SK-N-SH (cell line): Measurements from ENCODE around the gene WDR64. TPM values are rescaled to one million over a fixed set of nuclear protein-coding genes. Genes with fewer than 3 reads are reported as not detected.

ENCODE experiments used
- CTCF ChIA-PET: fragments of 300-600, 350-600 bp; formaldehyde crosslinking; extraction: SDS; loops from one replicate; lab custom pipeline; 2021; lab: Yijun Ruan, JAX
- POLR2A ChIA-PET: fragments of 350-600 bp; sonication (Branson Sonifier 250); formaldehyde crosslinking; extraction: SDS; loops from one replicate; lab custom pipeline; 2020; ENCODE audit warnings: antibody characterized with exemption, inconsistent platforms; lab: Yijun Ruan, JAX
- DNase-seq: peaks from one replicate; pipeline ENCODE4 v3.0.0; 2012
- H2AFZ ChIP-seq: fragments of 200-600 bp; sonication (generic); 2 replicates; pipeline ENCODE4 v1.8.1; 2016; ENCODE audit warnings: antibody characterized with exemption, mild to moderate bottlenecking, low read depth
- H3F3A ChIP-seq: fragments of 200-600 bp; sonication (generic); replicated peaks from 2 replicates; pipeline ENCODE3; 2016; ENCODE audit warnings: antibody characterized with exemption, mild to moderate bottlenecking; ENCODE audit not compliant: insufficient read depth
- H3K27ac ChIP-seq, 2 experiments: fragments of 200-500 bp in 1 of 2; fragments of 200-600 bp in 1 of 2; sonication (Bioruptor generic) in 1 of 2; sonication (generic), shearing (Covaris generic) in 1 of 2; 2 replicates each; pipeline versions ENCODE4 v1.5.1 to v1.6.1; 2014 to 2016; ENCODE audit warnings: low read depth in 2 of 2, inconsistent platforms in 1 of 2, low read length in 1 of 2, mild to moderate bottlenecking in 1 of 2, mixed read lengths in 1 of 2
- H3K27me3 ChIP-seq: fragments of 200-600 bp; sonication (generic), shearing (Covaris generic); 2 replicates; pipeline ENCODE4 v1.6.1; 2016; ENCODE audit warnings: mixed run types; ENCODE audit not compliant: insufficient read depth
- H3K36me3 ChIP-seq, 2 experiments: fragments of 200-500 bp in 1 of 2; fragments of 200-600 bp in 1 of 2; sonication (Bioruptor generic) in 1 of 2; sonication (generic) in 1 of 2; replicated peaks in 1 of 2; 2 replicates each; pipeline versions ENCODE3 to v1.5.1; 2014 to 2016; ENCODE audit warnings: low read length in 1 of 2, mild to moderate bottlenecking in 1 of 2; ENCODE audit not compliant: insufficient read depth in 2 of 2, control insufficient read depth in 1 of 2
- H3K4me1 ChIP-seq, 2 experiments: fragments of 200-500 bp in 1 of 2; fragments of 200-600 bp in 1 of 2; sonication (Bioruptor generic) in 1 of 2; sonication (generic), shearing (Covaris generic) in 1 of 2; 2 replicates each; pipeline versions ENCODE4 v1.5.1 to v1.6.1; 2014 to 2016; ENCODE audit warnings: low read depth in 1 of 2, low read length in 1 of 2, mixed run types in 1 of 2; ENCODE audit not compliant: insufficient read depth in 2 of 2, control insufficient read depth in 1 of 2
- H3K4me2 ChIP-seq: fragments of 200-600 bp; sonication (generic), shearing (Covaris generic); 2 replicates; pipeline ENCODE4 v1.6.1; 2017; ENCODE audit warnings: mixed run types
- H3K4me3 ChIP-seq, 2 experiments: fragments of 200-500 bp in 1 of 2; fragments of 200-600 bp in 1 of 2; sonication (Bioruptor generic) in 1 of 2; sonication (generic), shearing (Covaris generic) in 1 of 2; 2 replicates each; pipeline versions ENCODE4 v1.5.1 to v1.8.1; 2014 to 2016; ENCODE audit warnings: low read depth in 2 of 2, inconsistent platforms in 1 of 2, low read length in 1 of 2, mild to moderate bottlenecking in 1 of 2, mixed read lengths in 1 of 2, moderate library complexity in 1 of 2
- H3K79me2 ChIP-seq: fragments of 200-600 bp; sonication (generic); 2 replicates; pipeline ENCODE4 v1.8.1; 2017; ENCODE audit warnings: mild to moderate bottlenecking; ENCODE audit not compliant: insufficient read depth
- H3K9ac ChIP-seq: fragments of 200-600 bp; sonication (generic); 2 replicates; pipeline ENCODE4 v1.6.1; 2017; ENCODE audit warnings: mixed run types
- H3K9me2 ChIP-seq: fragments of 200-600 bp; sonication (generic); 2 replicates; pipeline ENCODE4 v1.6.1; 2017; ENCODE audit warnings: mixed run types
- H3K9me3 ChIP-seq: fragments of 200-600 bp; sonication (generic); 2 replicates; pipeline ENCODE4 v1.6.1; 2017; ENCODE audit warnings: mixed run types, mild to moderate bottlenecking, moderate library complexity
- H4K20me1 ChIP-seq: fragments of 200-600 bp; sonication (generic); 2 replicates; pipeline ENCODE4 v1.6.1; 2017; ENCODE audit warnings: mild to moderate bottlenecking, mixed run types; ENCODE audit not compliant: insufficient read depth
- FOSL2 ChIP-seq: IDR thresholded peaks from 2 replicates; pipeline ENCODE4 v1.4.0; 2012; ENCODE audit warnings: low read depth, mild to moderate bottlenecking, moderate library complexity, borderline replicate concordance
- GABPA ChIP-seq: IDR thresholded peaks from 2 replicates; pipeline ENCODE4 v1.4.0; 2012; ENCODE audit warnings: low read depth, mild to moderate bottlenecking
- GATA2 ChIP-seq: sonication (generic); formaldehyde crosslinking; IDR thresholded peaks from 2 replicates; pipeline ENCODE4 v1.5.0; 2020; ENCODE audit warnings: mild to moderate bottlenecking, missing genetic modification reagents
- NFIC ChIP-seq: IDR thresholded peaks from 2 replicates; pipeline ENCODE4 v1.4.0; 2012; ENCODE audit warnings: borderline replicate concordance
- POLR2AphosphoS5 ChIP-seq: IDR thresholded peaks from 2 replicates; pipeline ENCODE4 v1.6.1; 2012; ENCODE audit warnings: low read depth, low read length
- RXRA ChIP-seq: IDR thresholded peaks from 2 replicates; pipeline ENCODE4 v1.4.0; 2012; ENCODE audit warnings: low read depth, mild to moderate bottlenecking, borderline replicate concordance
- TEAD4 ChIP-seq: IDR thresholded peaks from 2 replicates; pipeline ENCODE4 v1.4.0; 2012; ENCODE audit warnings: mild to moderate bottlenecking, borderline replicate concordance; ENCODE audit not compliant: insufficient read depth
- USF2 ChIP-seq: fragments of 150-350 bp; IDR thresholded peaks from 2 replicates; pipeline ENCODE4 v1.6.1; 2017; ENCODE audit warnings: antibody characterized with exemption, low read length, low read depth, borderline replicate concordance
- YY1 ChIP-seq: IDR thresholded peaks from 2 replicates; pipeline ENCODE4 v1.4.0; 2012; ENCODE audit warnings: low read depth, mild to moderate bottlenecking
- WGBS: methylation state at CpG from one replicate; pipeline ENCODE4 v1.1.6; 2017; ENCODE audit warnings: low lambda C conversion rate; 5-methylcytosine and 5-hydroxymethylcytosine counted together
- polyA plus RNA-seq, 3 experiments: library from polyadenylated mRNA; depleted of rRNA; stranded (reverse); fragments of >200 nt; gene quantifications; 2 replicates each; pipeline ENCODE4 v1.2.3, GENCODE V29; 2012
- TF ChIP-seq, protein P1 (sequence below): IDR thresholded peaks from 2 replicates; pipeline ENCODE4; 2012
- TF ChIP-seq, protein P2 (sequence below): fragments of 200-600 bp; sonication (generic); IDR thresholded peaks from 2 replicates; pipeline ENCODE4 v1.6.1; 2017; ENCODE audit warnings: antibody characterized with exemption, mild to moderate bottlenecking, moderate library complexity
- TF ChIP-seq, protein P3 (sequence below): IDR thresholded peaks from 2 replicates; pipeline ENCODE4 v1.4.0; 2012; ENCODE audit warnings: low read depth, borderline replicate concordance
- TF ChIP-seq, protein P4 (sequence below): IDR thresholded peaks from 2 replicates; pipeline ENCODE4 v1.6.1; 2012; ENCODE audit warnings: mild to moderate bottlenecking, low read depth, low read length, moderate library complexity

WDR64 gene
- polyA plus RNA-seq, 1 of the 3 experiments (the other 2 are of a cell fraction) = not detected

GRCh38 chr1:241640867-241641622 lies 11.0 kb upstream of the WDR64 start:
- Histone ChIP-seq H3K4me1 (peaks cover 11 to 23% of the 10 kb centered on the region in 2 experiments), H3F3A (no peaks in the 10 kb centered on the region), H4K20me1 (no peaks in the 10 kb centered on the region), H3K9me3 (no peaks in the 10 kb centered on the region), H3K4me2 (peak overlapping the region; percentile 71), H2AFZ (peak overlapping the region; percentile 79; the same call in 1 of the 2 replicates), H3K9ac (no peak overlapping the region), H3K27ac (peak overlapping the region in 1 of 2 experiments; percentile 70; a peak in 2 of 4 replicates), H3K4me3 (peak overlapping the region in 1 of 2 experiments; percentile 50; a peak in 2 of 4 replicates), H3K36me3 (peaks cover 0 to 5% of the 10 kb centered on the region in 2 experiments), H3K27me3 (no peaks in the 10 kb centered on the region), H3K79me2 (peaks cover 33% of the 10 kb centered on the region), H3K9me2 (no peaks in the 10 kb centered on the region)
- ChIA-PET CTCF (interaction anchor here (0.6 to 1.9 kb wide), 3 partner anchors 10 to 30 kb away, joined by 3 to 7 read pairs (median 3); no protein-coding TSS in a partner anchor), POLR2A (interaction anchor here (1.0 kb wide), 1 partner anchor 1130 kb away, joined by 3 read pairs; no protein-coding TSS in a partner anchor)
- 86% methylated on average over 9 of the region's 9 CpGs for WGBS
- DNase-seq = no peak
- TF ChIP-seq, protein P1, sequence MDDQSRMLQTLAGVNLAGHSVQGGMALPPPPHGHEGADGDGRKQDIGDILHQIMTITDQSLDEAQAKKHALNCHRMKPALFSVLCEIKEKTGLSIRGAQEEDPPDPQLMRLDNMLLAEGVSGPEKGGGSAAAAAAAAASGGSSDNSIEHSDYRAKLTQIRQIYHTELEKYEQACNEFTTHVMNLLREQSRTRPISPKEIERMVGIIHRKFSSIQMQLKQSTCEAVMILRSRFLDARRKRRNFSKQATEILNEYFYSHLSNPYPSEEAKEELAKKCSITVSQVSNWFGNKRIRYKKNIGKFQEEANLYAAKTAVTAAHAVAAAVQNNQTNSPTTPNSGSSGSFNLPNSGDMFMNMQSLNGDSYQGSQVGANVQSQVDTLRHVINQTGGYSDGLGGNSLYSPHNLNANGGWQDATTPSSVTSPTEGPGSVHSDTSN = no peak
- TF ChIP-seq TEAD4 (no peak), NFIC (no peak), YY1 (no peak)

GRCh38 chr1:241641773-241642592 lies 10.1 kb upstream of the WDR64 start:
- ChIA-PET CTCF (interaction anchor here (1.9 kb wide), 1 partner anchor 31 kb away, joined by 7 read pairs; no protein-coding TSS in a partner anchor), POLR2A (no interaction called here)
- Histone ChIP-seq H3K27me3 (no peaks in the 10 kb centered on the region), H3K9me3 (no peaks in the 10 kb centered on the region), H3K9ac (no peak overlapping the region), H3K27ac (no peak overlapping the region), H3K36me3 (no peaks in the 10 kb centered on the region), H2AFZ (no peak overlapping the region), H3F3A (no peaks in the 10 kb centered on the region), H3K4me2 (no peak overlapping the region), H4K20me1 (no peaks in the 10 kb centered on the region), H3K4me1 (peaks cover 11 to 20% of the 10 kb centered on the region in 2 experiments), H3K4me3 (no peak overlapping the region), H3K9me2 (no peaks in the 10 kb centered on the region), H3K79me2 (peaks cover 24% of the 10 kb centered on the region)
- no peak for DNase-seq
- 78% methylated on average over 12 of the region's 12 CpGs for WGBS
- TF ChIP-seq USF2 (no peak), GABPA (no peak), GATA2 (CRISPR knock-in tag) (no peak), FOSL2 (no peak), RXRA (no peak), POLR2AphosphoS5 (no peak)
- TF ChIP-seq, protein P2, sequence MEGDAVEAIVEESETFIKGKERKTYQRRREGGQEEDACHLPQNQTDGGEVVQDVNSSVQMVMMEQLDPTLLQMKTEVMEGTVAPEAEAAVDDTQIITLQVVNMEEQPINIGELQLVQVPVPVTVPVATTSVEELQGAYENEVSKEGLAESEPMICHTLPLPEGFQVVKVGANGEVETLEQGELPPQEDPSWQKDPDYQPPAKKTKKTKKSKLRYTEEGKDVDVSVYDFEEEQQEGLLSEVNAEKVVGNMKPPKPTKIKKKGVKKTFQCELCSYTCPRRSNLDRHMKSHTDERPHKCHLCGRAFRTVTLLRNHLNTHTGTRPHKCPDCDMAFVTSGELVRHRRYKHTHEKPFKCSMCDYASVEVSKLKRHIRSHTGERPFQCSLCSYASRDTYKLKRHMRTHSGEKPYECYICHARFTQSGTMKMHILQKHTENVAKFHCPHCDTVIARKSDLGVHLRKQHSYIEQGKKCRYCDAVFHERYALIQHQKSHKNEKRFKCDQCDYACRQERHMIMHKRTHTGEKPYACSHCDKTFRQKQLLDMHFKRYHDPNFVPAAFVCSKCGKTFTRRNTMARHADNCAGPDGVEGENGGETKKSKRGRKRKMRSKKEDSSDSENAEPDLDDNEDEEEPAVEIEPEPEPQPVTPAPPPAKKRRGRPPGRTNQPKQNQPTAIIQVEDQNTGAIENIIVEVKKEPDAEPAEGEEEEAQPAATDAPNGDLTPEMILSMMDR = no peak
- TF ChIP-seq, protein P3, sequence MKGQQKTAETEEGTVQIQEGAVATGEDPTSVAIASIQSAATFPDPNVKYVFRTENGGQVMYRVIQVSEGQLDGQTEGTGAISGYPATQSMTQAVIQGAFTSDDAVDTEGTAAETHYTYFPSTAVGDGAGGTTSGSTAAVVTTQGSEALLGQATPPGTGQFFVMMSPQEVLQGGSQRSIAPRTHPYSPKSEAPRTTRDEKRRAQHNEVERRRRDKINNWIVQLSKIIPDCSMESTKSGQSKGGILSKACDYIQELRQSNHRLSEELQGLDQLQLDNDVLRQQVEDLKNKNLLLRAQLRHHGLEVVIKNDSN = no peak
- TF ChIP-seq, protein P1 = no peak
- TF ChIP-seq, protein P4, sequence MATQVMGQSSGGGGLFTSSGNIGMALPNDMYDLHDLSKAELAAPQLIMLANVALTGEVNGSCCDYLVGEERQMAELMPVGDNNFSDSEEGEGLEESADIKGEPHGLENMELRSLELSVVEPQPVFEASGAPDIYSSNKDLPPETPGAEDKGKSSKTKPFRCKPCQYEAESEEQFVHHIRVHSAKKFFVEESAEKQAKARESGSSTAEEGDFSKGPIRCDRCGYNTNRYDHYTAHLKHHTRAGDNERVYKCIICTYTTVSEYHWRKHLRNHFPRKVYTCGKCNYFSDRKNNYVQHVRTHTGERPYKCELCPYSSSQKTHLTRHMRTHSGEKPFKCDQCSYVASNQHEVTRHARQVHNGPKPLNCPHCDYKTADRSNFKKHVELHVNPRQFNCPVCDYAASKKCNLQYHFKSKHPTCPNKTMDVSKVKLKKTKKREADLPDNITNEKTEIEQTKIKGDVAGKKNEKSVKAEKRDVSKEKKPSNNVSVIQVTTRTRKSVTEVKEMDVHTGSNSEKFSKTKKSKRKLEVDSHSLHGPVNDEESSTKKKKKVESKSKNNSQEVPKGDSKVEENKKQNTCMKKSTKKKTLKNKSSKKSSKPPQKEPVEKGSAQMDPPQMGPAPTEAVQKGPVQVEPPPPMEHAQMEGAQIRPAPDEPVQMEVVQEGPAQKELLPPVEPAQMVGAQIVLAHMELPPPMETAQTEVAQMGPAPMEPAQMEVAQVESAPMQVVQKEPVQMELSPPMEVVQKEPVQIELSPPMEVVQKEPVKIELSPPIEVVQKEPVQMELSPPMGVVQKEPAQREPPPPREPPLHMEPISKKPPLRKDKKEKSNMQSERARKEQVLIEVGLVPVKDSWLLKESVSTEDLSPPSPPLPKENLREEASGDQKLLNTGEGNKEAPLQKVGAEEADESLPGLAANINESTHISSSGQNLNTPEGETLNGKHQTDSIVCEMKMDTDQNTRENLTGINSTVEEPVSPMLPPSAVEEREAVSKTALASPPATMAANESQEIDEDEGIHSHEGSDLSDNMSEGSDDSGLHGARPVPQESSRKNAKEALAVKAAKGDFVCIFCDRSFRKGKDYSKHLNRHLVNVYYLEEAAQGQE = no peak
